Right lobe of liver (tissue), 4 donors: Measurements from ENCODE around the gene MAP3K9.

Experiments used
- CTCF ChIP-seq, 4 donors: fragments of 200-600 bp in 3 of 4; fragments of 450-650 bp in 1 of 4; IDR thresholded peaks; one replicate each; pipeline versions ENCODE4 v1.5.1 to v1.8.0; 2016 to 2022; ENCODE audit warnings: antibody characterized with exemption in 4 of 4, mild to moderate bottlenecking in 2 of 4
- POLR2A ChIP-seq: fragments of 450-650 bp; IDR thresholded peaks from one replicate; pipeline ENCODE4 v1.6.1; 2017; ENCODE audit warnings: antibody characterized with exemption, mild to moderate bottlenecking
- donor health status: DM: no; HTN: no; CAD: no.
- donor health status: DM: no; HTN: no; CAD: no.
- donor health status: DM: no; HTN: yes; CAD: no.

- TF ChIP-seq CTCF (IDR thresholded peaks at IDR 0.05) (no peak), POLR2A (no peak)
Observed at GRCh38 chr14:70773182-70773862, 36.0 kb downstream of the MAP3K9 start.
